ENCODE measurements around the gene NAV1. TPM values are rescaled to one million over a fixed set of nuclear protein-coding genes. Genes with fewer than 3 reads are reported as not detected.

The NAV1 gene
- total RNA-seq, 1 donor from 2014 or later = 55.2 TPM

- Mint-ChIP-seq H3K4me1 (ENCODE audit: low read depth) (no peaks in the 10 kb centered on the region), H3K9me3 (ENCODE audit: low read depth) (no peaks in the 10 kb centered on the region), H3K27ac (no peak overlapping the region), H3K4me3 (ENCODE audit: low read depth) (no peak overlapping the region), H3K36me3 (ENCODE audit: insufficient read depth) (no peaks in the 10 kb centered on the region), H3K27me3 (peaks cover 6% of the 10 kb centered on the region)
- TF ChIP-seq, protein P1, sequence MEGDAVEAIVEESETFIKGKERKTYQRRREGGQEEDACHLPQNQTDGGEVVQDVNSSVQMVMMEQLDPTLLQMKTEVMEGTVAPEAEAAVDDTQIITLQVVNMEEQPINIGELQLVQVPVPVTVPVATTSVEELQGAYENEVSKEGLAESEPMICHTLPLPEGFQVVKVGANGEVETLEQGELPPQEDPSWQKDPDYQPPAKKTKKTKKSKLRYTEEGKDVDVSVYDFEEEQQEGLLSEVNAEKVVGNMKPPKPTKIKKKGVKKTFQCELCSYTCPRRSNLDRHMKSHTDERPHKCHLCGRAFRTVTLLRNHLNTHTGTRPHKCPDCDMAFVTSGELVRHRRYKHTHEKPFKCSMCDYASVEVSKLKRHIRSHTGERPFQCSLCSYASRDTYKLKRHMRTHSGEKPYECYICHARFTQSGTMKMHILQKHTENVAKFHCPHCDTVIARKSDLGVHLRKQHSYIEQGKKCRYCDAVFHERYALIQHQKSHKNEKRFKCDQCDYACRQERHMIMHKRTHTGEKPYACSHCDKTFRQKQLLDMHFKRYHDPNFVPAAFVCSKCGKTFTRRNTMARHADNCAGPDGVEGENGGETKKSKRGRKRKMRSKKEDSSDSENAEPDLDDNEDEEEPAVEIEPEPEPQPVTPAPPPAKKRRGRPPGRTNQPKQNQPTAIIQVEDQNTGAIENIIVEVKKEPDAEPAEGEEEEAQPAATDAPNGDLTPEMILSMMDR (IDR thresholded peaks at IDR 0.05; ENCODE audit: unreplicated experiment) = no peak
- DNase-seq (ENCODE audit: low spot score, unreplicated experiment) = no peak
These were observed 24.5 kb downstream of the NAV1 start for GRCh38 chr1:201563406-201563780.

DNA sequence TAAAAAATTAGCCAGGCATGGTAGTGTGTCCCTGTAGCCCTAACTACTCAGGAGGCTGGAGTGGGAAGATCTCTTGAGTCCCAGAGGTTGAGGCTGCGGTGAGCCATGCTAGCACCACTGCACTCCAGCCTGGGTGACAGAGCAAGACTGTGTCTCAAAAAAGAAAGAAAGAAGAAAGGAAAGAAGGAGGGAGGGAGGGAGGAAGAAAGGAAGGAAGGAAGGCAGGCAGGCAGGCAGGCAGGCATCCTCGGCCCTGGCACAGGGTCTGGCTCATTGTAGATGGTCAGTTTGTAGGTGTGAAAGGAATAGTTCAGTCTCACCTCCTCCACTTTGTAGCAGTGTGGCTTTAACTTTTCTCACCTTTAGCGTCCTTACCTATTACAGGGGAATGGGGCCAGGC is 25.0 kb downstream of the NAV1 start:
- Mint-ChIP-seq H3K36me3 (ENCODE audit: insufficient read depth) (no peaks in the 10 kb centered on the region), H3K4me1 (ENCODE audit: low read depth) (no peaks in the 10 kb centered on the region), H3K4me3 (ENCODE audit: low read depth) (no peak overlapping the region), H3K27me3 (peaks cover 6% of the 10 kb centered on the region), H3K27ac (no peak overlapping the region), H3K9me3 (ENCODE audit: low read depth) (no peaks in the 10 kb centered on the region)
- DNase-seq (ENCODE audit: low spot score, unreplicated experiment) = no peak
- TF ChIP-seq, protein P1 (IDR thresholded peaks at IDR 0.05; ENCODE audit: unreplicated experiment) = no peak

DNA sequence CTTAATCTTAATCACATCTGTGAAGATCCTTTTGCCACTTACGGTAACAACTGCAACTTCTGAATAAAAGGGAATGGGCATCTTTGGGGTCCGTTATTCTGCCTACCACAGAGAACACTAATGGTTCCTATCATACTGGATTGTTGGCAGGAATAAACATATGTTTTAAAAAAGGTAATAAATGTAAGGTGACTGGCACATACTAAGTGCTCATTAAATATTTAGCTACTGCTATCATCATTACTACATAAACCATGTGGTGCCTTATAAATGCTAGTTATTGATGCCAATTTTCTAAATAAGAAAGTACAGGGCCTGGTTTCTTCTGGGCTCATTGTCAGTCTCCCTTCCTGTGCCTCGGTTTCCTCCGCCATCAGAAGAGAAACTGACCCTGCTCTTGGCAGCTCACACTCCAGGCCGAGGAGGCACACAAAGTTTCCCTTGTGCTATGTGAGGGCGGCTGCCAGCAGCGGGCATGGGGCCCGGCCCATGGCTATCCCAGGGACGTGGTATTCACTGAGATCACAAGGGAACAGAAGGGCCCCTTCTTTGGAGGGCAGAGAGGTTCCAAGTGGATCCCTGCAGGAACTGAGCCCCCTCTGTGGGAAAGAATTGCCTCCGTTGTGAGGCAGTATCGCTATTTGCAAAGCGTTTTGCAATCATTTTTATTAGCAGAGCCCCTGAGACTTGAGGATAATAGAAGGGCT is 26.2 kb downstream of the NAV1 start:
- Mint-ChIP-seq H3K27me3 (peaks cover under 1% of the 10 kb centered on the region), H3K36me3 (ENCODE audit: insufficient read depth) (no peaks in the 10 kb centered on the region), H3K4me1 (ENCODE audit: low read depth) (no peaks in the 10 kb centered on the region), H3K4me3 (ENCODE audit: low read depth) (no peak overlapping the region), H3K27ac (no peak overlapping the region), H3K9me3 (ENCODE audit: low read depth) (no peaks in the 10 kb centered on the region)
- TF ChIP-seq, protein P1 (IDR thresholded peaks at IDR 0.05; ENCODE audit: unreplicated experiment) = no peak
- DNase-seq (ENCODE audit: low spot score, unreplicated experiment) = no peak

GRCh38 chr1:201565771-201566528 is 27.0 kb downstream of the NAV1 start:
- no peaks in the 10 kb centered on the region for H3K4me1 Mint-ChIP-seq (ENCODE audit: low read depth)
- H3K9me3 Mint-ChIP-seq (ENCODE audit: low read depth) = no peaks in the 10 kb centered on the region
- DNase-seq (ENCODE audit: low spot score, unreplicated experiment) = no peak
- peak overlapping the region; percentile 11 for H3K27ac Mint-ChIP-seq
- H3K36me3 Mint-ChIP-seq (ENCODE audit: insufficient read depth) = no peaks in the 10 kb centered on the region
- TF ChIP-seq, protein P1 (IDR thresholded peaks at IDR 0.05; ENCODE audit: unreplicated experiment) = no peak
- H3K27me3 Mint-ChIP-seq = no peaks in the 10 kb centered on the region
- H3K4me3 Mint-ChIP-seq (ENCODE audit: low read depth) = no peak overlapping the region

DNA sequence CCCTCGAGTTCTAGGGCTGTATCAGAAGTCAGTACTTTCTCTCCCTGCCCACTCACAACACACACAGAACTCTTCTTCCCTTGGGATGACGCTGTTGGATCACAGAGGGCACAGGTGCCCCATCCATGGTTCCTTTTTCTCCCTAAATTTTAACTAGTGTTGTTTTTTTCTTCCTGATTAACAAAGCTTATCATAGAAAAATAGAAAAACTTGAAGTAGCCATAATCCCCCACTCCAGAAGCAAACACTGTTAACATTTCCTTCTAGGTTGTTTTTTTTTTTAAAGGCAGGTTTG is 27.5 kb downstream of the NAV1 start:
- TF ChIP-seq, protein P1 (IDR thresholded peaks at IDR 0.05; ENCODE audit: unreplicated experiment) = no peak
- Mint-ChIP-seq H3K4me3 (ENCODE audit: low read depth) (no peak overlapping the region), H3K27ac (no peak overlapping the region), H3K4me1 (ENCODE audit: low read depth) (no peaks in the 10 kb centered on the region), H3K27me3 (no peaks in the 10 kb centered on the region), H3K9me3 (ENCODE audit: low read depth) (no peaks in the 10 kb centered on the region), H3K36me3 (ENCODE audit: insufficient read depth) (no peaks in the 10 kb centered on the region)
- DNase-seq (ENCODE audit: low spot score, unreplicated experiment) = no peak
